HEK293 (cell line): ENCODE results near the gene TSPO.
A peak's percentile ranks its signal among the peaks of the same experiment; 100 is the strongest.

Experiments
- CTCF ChIA-PET: fragments of 350-600 bp; formaldehyde crosslinking; extraction: SDS; loops from one replicate; lab custom pipeline; 2021; ENCODE audit warnings: antibody characterized with exemption; lab: Yijun Ruan, JAX
- POLR2A ChIA-PET: fragments of 300-600 bp; formaldehyde crosslinking; extraction: SDS; loops from one replicate; lab custom pipeline; 2020; ENCODE audit warnings: antibody characterized with exemption, inconsistent platforms; lab: Yijun Ruan, JAX
- H3K27ac ChIP-seq: fragments of 200-500 bp; sonication (Bioruptor generic); 2 replicates; pipeline ENCODE4 v1.5.1; 2014; ENCODE audit warnings: low read depth, low read length, control low read depth, inconsistent platforms; ENCODE audit errors: extremely low read depth
- H3K36me3 ChIP-seq, 2 experiments: fragments of 200-500 bp in 1 of 2; sonication (Bioruptor generic) in 1 of 2; 1 replicate in 1 of 2; 2 replicates in 1 of 2; pipeline ENCODE4 v1.5.1; 2014 to 2017; ENCODE audit warnings: inconsistent platforms in 2 of 2, low read length in 2 of 2; ENCODE audit not compliant: control insufficient read depth in 2 of 2, insufficient read depth in 1 of 2
- H3K4me1 ChIP-seq: fragments of 200-500 bp; sonication (Bioruptor generic); 2 replicates; pipeline ENCODE4 v1.5.1; 2014; ENCODE audit warnings: mild to moderate bottlenecking, low read length, inconsistent platforms; ENCODE audit not compliant: control insufficient read depth, insufficient read depth
- H3K4me3 ChIP-seq: 2 replicates; pipeline ENCODE4 v1.5.1; 2011; ENCODE audit warnings: low read depth, mild to moderate bottlenecking, control low read depth, low read length, moderate library complexity
- H3K9me3 ChIP-seq: fragments of 200-500 bp; sonication (Bioruptor generic); 2 replicates; pipeline ENCODE4 v1.5.1; 2014; ENCODE audit warnings: low read depth, low read length, inconsistent platforms; ENCODE audit not compliant: control insufficient read depth, insufficient read depth
- GLI2 ChIP-seq: fragments of 450-650 bp; formaldehyde crosslinking; IDR thresholded peaks from 2 replicates; pipeline ENCODE4; 2017; ENCODE audit warnings: missing biosample characterization, missing genetic modification characterization, low read depth, borderline replicate concordance
- KLF10 ChIP-seq: fragments of 450-650 bp; IDR thresholded peaks from 2 replicates; pipeline ENCODE4 v1.5.1; 2018; ENCODE audit warnings: missing biosample characterization, mild to moderate bottlenecking, missing genetic modification characterization
- RBAK ChIP-seq: fragments of 450-650 bp; formaldehyde crosslinking; IDR thresholded peaks from 2 replicates; pipeline ENCODE4 v1.5.1; 2016; ENCODE audit warnings: missing biosample characterization, missing genetic modification characterization
- REPIN1 ChIP-seq: fragments of 450-650 bp; formaldehyde crosslinking; IDR thresholded peaks from 2 replicates; pipeline ENCODE4 v1.5.1; 2017; ENCODE audit warnings: missing biosample characterization, missing genetic modification characterization, low read depth
- SALL2 ChIP-seq: fragments of 450-650 bp; formaldehyde crosslinking; IDR thresholded peaks from 2 replicates; pipeline ENCODE4 v1.5.0; 2017; ENCODE audit warnings: missing biosample characterization, mild to moderate bottlenecking, missing genetic modification characterization, borderline replicate concordance
- SCRT1 ChIP-seq: fragments of 450-650 bp; formaldehyde crosslinking; IDR thresholded peaks from 2 replicates; pipeline ENCODE4 v1.5.1; 2016; ENCODE audit warnings: missing biosample characterization, missing genetic modification characterization, borderline replicate concordance
- YY1 ChIP-seq: fragments of 450-650 bp; formaldehyde crosslinking; IDR thresholded peaks from 2 replicates; pipeline ENCODE4 v1.5.1; 2018; ENCODE audit warnings: missing biosample characterization, missing genetic modification characterization
- ZNF157 ChIP-seq: fragments of 450-650 bp; formaldehyde crosslinking; IDR thresholded peaks from 2 replicates; pipeline ENCODE4 v1.5.1; 2016; ENCODE audit warnings: missing biosample characterization, missing genetic modification characterization
- ZNF239 ChIP-seq: fragments of 450-650 bp; formaldehyde crosslinking; IDR thresholded peaks from 2 replicates; pipeline ENCODE4 v1.5.1; 2016; ENCODE audit warnings: missing biosample characterization, missing genetic modification characterization
- ZNF311 ChIP-seq: fragments of 450-650 bp; formaldehyde crosslinking; IDR thresholded peaks from 2 replicates; pipeline ENCODE4 v1.5.1; 2017; ENCODE audit warnings: missing biosample characterization, missing genetic modification characterization, borderline replicate concordance
- ZNF664 ChIP-seq: fragments of 450-650 bp; formaldehyde crosslinking; IDR thresholded peaks from 2 replicates; pipeline ENCODE4 v1.5.1; 2016; ENCODE audit warnings: missing biosample characterization, missing genetic modification characterization
- ZSCAN23 ChIP-seq: fragments of 450-650 bp; formaldehyde crosslinking; IDR thresholded peaks from 2 replicates; pipeline ENCODE4 v1.5.1; 2016; ENCODE audit warnings: missing biosample characterization, missing genetic modification characterization
- TF ChIP-seq, protein P1 (sequence below): fragments of 450-650 bp; formaldehyde crosslinking; IDR thresholded peaks from 2 replicates; pipeline ENCODE4 v1.5.1; 2016; ENCODE audit warnings: missing biosample characterization, missing genetic modification characterization
- TF ChIP-seq, protein P2 (sequence below): fragments of 450-650 bp; formaldehyde crosslinking; IDR thresholded peaks from 2 replicates; pipeline ENCODE4 v1.5.1; 2017; ENCODE audit warnings: missing biosample characterization, missing genetic modification characterization
- TF ChIP-seq, protein P3 (sequence below): fragments of 450-650 bp; formaldehyde crosslinking; IDR thresholded peaks from 2 replicates; pipeline ENCODE4 v1.5.1; 2016; ENCODE audit warnings: missing biosample characterization, missing genetic modification characterization
- TF ChIP-seq, protein P4 (sequence below): fragments of 450-650 bp; formaldehyde crosslinking; IDR thresholded peaks from 2 replicates; pipeline ENCODE4 v1.5.1; 2016; ENCODE audit warnings: missing biosample characterization, missing genetic modification characterization
- TF ChIP-seq, protein P5 (sequence below): fragments of 450-650 bp; formaldehyde crosslinking; IDR thresholded peaks from 2 replicates; pipeline ENCODE4 v1.5.1; 2016; ENCODE audit warnings: missing biosample characterization, missing genetic modification characterization

The TSPO gene

DNA sequence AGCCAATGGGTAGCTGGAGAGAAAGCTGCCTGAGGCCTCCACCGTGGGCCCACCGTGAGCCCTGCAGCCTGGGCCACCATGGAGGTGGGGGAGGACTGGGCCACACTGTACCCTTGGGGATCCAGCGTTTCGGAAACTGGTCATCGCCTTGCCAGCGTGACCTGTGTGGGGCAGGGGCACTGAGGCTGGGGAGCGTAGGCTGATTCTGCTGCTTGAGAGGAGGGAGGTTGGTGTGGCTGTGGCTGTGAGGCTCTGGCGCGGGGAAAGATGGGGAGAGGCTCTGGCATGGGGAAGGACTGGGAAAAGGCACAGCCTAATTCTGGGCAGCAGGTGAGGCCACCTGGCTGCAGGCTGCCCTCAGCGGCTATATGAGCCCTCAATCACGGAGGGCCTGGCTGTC lies 48.2 kb downstream of the TSPO start:
- H3K4me1 ChIP-seq, result no peaks in the 10 kb centered on the region
- ChIA-PET CTCF (no interaction called here), POLR2A (interaction anchor here (3.9 kb wide), 1 partner anchor 12 kb away, joined by 20 read pairs; no protein-coding TSS in a partner anchor)
- H3K27ac ChIP-seq, result no peak overlapping the region
- no peak overlapping the region for H3K4me3 ChIP-seq
- no peak for TF ChIP-seq GLI2 (tag by site-specific recombination)
- no peak for TF ChIP-seq REPIN1 (tag by site-specific recombination)
- TF ChIP-seq, protein P1, sequence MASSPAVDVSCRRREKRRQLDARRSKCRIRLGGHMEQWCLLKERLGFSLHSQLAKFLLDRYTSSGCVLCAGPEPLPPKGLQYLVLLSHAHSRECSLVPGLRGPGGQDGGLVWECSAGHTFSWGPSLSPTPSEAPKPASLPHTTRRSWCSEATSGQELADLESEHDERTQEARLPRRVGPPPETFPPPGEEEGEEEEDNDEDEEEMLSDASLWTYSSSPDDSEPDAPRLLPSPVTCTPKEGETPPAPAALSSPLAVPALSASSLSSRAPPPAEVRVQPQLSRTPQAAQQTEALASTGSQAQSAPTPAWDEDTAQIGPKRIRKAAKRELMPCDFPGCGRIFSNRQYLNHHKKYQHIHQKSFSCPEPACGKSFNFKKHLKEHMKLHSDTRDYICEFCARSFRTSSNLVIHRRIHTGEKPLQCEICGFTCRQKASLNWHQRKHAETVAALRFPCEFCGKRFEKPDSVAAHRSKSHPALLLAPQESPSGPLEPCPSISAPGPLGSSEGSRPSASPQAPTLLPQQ (tag by site-specific recombination), result 0 out of 2 replicates have a peak, but pooled peaks have one; percentile 26
- H3K36me3 ChIP-seq, result no peaks in the 10 kb centered on the region
- H3K9me3 ChIP-seq, result no peaks in the 10 kb centered on the region

DNA sequence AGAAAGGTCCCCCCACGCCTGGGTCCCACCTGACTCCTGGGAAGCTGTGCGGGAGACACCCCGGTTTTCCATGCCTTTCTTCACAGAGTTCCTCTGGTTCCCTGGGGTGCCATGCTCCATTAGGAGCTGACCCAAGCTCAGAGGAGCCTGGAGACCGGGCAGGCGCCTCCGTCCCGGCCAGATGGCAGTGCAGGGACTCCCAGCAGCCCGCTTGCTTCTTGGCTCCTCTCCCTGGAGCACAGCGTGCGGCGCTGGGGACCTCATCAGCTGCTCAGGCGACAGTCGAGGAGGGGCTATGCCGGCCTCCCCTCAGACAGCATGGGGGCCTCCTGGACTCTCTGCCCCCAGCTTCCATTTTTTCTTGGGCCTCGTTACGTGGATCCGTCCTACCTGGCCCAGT lies 48.7 kb downstream of the TSPO start:
- ChIA-PET CTCF (interaction anchor here (0.6 to 1.2 kb wide), 2 partner anchors 10 to 140 kb away, joined by 4 to 5 read pairs; no protein-coding TSS in a partner anchor), POLR2A (interaction anchor here (0.7 to 3.9 kb wide), 2 partner anchors 12 to 14 kb away, joined by 5 to 20 read pairs; no protein-coding TSS in a partner anchor)
- H3K9me3 ChIP-seq, result no peaks in the 10 kb centered on the region
- TF ChIP-seq ZNF311 (tag by site-specific recombination) (no peak), ZNF664 (tag by site-specific recombination) (no peak), KLF10 (no peak), ZSCAN23 (tag by site-specific recombination) (no peak), SCRT1 (tag by site-specific recombination) (no peak), YY1 (no peak), ZNF157 (tag by site-specific recombination) (no peak), RBAK (tag by site-specific recombination) (no peak), ZNF239 (tag by site-specific recombination) (no peak), SALL2 (no peak)
- TF ChIP-seq, protein P2, sequence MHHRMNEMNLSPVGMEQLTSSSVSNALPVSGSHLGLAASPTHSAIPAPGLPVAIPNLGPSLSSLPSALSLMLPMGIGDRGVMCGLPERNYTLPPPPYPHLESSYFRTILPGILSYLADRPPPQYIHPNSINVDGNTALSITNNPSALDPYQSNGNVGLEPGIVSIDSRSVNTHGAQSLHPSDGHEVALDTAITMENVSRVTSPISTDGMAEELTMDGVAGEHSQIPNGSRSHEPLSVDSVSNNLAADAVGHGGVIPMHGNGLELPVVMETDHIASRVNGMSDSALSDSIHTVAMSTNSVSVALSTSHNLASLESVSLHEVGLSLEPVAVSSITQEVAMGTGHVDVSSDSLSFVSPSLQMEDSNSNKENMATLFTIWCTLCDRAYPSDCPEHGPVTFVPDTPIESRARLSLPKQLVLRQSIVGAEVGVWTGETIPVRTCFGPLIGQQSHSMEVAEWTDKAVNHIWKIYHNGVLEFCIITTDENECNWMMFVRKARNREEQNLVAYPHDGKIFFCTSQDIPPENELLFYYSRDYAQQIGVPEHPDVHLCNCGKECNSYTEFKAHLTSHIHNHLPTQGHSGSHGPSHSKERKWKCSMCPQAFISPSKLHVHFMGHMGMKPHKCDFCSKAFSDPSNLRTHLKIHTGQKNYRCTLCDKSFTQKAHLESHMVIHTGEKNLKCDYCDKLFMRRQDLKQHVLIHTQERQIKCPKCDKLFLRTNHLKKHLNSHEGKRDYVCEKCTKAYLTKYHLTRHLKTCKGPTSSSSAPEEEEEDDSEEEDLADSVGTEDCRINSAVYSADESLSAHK (tag by site-specific recombination), result no peak
- TF ChIP-seq, protein P3, sequence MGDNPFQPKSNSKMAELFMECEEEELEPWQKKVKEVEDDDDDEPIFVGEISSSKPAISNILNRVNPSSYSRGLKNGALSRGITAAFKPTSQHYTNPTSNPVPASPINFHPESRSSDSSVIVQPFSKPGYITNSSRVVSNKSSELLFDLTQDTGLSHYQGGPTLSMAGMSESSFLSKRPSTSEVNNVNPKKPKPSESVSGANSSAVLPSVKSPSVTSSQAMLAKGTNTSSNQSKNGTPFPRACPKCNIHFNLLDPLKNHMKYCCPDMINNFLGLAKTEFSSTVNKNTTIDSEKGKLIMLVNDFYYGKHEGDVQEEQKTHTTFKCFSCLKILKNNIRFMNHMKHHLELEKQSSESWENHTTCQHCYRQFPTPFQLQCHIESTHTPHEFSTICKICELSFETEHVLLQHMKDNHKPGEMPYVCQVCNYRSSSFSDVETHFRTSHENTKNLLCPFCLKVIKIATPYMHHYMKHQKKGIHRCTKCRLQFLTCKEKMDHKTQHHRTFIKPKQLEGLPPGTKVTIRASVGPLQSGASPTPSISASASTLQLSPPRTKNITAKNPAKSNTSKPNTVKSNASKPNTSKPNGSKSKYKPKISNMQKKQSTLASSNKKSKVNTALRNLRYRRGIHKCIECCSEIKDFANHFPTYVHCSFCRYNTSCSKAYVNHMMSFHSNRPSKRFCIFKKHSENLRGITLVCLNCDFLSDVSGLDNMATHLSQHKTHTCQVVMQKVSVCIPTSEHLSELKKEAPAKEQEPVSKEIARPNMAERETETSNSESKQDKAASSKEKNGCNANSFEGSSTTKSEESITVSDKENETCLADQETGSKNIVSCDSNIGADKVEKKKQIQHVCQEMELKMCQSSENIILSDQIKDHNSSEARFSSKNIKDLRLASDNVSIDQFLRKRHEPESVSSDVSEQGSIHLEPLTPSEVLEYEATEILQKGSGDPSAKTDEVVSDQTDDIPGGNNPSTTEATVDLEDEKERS, result no peak
- TF ChIP-seq, protein P4, sequence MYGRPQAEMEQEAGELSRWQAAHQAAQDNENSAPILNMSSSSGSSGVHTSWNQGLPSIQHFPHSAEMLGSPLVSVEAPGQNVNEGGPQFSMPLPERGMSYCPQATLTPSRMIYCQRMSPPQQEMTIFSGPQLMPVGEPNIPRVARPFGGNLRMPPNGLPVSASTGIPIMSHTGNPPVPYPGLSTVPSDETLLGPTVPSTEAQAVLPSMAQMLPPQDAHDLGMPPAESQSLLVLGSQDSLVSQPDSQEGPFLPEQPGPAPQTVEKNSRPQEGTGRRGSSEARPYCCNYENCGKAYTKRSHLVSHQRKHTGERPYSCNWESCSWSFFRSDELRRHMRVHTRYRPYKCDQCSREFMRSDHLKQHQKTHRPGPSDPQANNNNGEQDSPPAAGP (tag by site-specific recombination), result no peak
- TF ChIP-seq, protein P5, sequence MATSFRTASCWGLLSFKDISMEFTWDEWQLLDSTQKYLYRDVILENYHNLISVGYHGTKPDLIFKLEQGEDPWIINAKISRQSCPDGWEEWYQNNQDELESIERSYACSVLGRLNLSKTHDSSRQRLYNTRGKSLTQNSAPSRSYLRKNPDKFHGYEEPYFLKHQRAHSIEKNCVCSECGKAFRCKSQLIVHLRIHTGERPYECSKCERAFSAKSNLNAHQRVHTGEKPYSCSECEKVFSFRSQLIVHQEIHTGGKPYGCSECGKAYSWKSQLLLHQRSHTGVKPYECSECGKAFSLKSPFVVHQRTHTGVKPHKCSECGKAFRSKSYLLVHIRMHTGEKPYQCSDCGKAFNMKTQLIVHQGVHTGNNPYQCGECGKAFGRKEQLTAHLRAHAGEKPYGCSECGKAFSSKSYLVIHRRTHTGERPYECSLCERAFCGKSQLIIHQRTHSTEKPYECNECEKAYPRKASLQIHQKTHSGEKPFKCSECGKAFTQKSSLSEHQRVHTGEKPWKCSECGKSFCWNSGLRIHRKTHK (tag by site-specific recombination), result no peak
- H3K4me1 ChIP-seq, result no peaks in the 10 kb centered on the region
- H3K4me3 ChIP-seq, result no peak overlapping the region
- no peaks in the 10 kb centered on the region for H3K36me3 ChIP-seq
- no peak overlapping the region for H3K27ac ChIP-seq
